G401 (cell line): ENCODE data around the gene GRIK4. TPM values are rescaled to one million over a fixed set of nuclear protein-coding genes. Genes with fewer than 3 reads are reported as not detected.

Experiments used
- DNase-seq: peaks from one replicate; pipeline ENCODE4 v3.0.0-alpha.2; 2015; ENCODE audit warnings: low spot score
- in situ Hi-C: cut with HindIII; loops from 2 replicates; pipeline ENCODE4 v1.10.0; 2016; ENCODE audit warnings: low sequenced_read_pairs, mixed read lengths
- total RNA-seq: library from RNA; depleted of rRNA; stranded (reverse); fragments of >200 nt; shearing (Covaris generic); gene quantifications from 2 replicates; pipeline ENCODE4 v1.2.3, GENCODE V29; 2014

The GRIK4 gene
- total RNA-seq, 1 experiment from 2014 or later = 0.51 TPM

DNA sequence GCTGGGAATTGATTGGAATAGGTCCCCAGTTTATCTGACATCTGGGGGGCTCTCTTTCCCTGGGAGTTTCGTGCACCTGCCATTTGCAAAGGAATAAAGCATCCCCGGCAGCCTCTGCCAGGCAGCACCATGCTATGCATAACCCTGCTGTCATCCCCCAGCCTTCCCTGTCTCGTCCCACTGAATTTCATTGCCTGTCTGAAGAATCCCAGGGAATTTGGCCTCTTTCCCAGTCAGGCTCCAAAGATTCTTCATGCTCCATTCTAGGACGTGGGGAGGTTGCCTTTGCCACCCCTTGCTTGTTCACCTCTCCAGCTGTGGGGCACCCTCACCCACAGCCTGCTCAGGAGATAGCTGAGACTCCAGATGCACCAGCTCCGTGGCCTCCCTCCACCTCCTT lies 317.3 kb downstream of the GRIK4 start:
- in situ Hi-C loops = no loop called here
- no peak for DNase-seq

DNA sequence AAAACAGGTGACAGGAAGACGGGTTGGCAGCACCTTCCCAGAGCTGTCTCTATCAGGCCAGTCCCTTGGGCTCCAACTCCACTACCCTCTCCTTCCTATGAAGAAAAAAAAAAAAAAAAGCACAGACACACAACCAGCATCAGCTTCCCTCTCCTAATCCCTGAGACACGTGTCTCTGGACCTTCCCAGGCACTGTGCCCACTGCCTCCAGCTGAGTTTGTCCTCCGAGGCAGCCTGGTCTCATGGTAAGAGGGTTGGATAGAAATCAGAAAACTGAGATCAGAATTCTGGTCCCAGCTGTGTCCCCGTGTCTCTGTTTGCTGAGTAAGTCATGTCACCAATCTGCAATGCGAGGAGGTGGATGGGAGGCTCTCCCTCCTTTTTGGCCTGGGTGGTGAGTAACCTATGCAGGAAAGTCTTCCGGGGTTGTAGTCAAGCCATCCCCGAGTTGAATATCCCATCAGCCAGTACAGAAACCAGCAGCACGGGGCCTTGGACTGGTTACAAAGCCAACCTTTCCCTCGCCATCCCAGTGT lies 318.6 kb downstream of the GRIK4 start:
- in situ Hi-C loops = no loop called here
- DNase-seq = no peak

DNA sequence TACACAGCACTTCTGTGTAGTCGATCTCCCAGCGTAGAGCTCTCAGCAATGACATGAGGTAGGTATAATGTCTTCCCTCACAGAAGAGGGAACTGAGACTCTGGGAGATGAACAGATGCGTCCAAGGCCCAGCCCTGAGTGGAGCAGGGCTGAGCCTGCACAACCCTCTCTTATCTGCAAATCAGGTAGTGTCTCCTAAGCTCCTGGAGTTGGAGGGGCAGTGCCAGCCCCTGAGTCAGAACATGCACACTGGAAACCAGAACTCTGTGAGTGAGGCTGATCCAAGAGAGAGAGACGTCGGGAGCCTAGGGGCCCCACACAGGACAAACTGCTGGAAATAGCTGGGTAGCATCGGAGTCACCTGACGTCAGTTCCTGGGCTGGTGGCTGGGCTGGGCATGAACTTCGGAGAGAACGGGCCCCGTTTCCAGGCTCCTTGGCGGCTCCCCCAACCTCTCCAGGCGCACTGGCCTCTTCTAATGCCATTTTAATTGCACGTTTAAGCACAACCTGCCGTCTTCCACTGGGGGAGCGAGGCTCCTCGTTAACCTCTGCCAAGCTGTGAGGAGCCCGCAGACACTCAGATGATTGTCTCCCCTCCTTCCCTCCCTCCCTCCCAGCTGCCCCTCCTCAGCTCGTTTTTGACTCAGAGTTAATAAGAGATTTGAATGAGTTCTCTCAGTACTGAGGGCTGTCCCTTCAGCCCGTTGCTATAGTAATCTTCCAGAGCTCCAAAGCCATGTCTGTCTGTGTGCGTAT lies 321.1 kb downstream of the GRIK4 start:
- DNase-seq = peak; percentile 8

DNA sequence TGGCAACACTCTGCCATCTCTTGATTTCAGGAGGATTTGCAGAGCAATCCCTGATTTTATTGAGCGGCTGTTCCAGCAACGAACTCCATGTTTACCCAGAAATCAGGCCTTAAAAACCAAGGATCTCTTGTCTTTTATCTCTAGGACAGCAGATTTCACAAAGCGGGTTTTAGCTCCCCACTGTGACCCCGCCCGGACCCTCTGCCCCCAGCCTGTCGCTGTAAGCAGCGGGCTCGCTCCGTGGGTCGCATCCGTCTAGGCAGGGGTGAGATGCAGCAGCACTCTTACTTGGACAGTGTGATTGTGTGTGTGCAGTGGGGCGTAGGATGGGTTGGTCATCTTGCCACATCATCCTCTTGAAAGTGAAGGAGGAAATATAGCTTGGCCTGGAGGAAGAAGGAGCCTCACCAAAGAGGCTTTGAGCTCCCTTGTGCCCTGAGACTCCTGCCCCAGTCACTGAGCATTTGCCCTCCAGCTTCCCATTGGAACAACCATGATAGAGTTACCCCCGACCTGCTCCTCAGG lies 323.2 kb downstream of the GRIK4 start:
- in situ Hi-C loops = no loop called here

More for the DNA sequence above, 321.1 kb downstream of the GRIK4 start:
- in situ Hi-C loops = no loop called here

DNA sequence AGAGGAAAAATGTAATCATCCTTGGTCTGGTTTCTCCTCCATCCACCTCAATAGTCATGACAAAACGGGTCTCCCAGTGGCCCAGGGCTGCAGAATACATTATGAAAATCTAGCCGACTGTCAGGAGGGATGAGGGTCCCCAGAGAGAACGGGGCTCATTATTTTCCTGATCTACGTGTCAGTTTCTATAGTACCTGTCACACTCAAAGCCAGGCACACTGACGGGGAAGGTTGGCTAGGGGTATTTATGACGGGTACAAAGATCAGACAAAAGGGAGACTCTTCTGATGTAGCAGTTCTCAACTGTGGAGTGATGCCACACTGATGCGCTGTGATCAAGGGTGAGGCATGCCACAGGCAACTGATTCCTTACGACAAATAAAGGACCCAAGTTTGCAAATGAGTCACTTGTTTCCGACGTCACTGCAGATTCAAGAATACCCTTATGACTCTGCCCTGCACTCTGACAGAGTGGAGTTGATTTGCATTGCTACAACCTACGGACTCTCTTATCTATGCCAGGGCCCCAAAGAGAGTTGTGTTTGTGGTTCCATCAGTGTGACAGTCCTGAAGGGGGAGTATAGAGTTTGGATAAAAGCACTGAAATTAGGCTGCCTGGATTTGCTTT lies 324.2 kb downstream of the GRIK4 start:
- in situ Hi-C loops = no loop called here
- DNase-seq = no peak

More for the DNA sequence above, 323.2 kb downstream of the GRIK4 start:
- DNase-seq = no peak

DNA sequence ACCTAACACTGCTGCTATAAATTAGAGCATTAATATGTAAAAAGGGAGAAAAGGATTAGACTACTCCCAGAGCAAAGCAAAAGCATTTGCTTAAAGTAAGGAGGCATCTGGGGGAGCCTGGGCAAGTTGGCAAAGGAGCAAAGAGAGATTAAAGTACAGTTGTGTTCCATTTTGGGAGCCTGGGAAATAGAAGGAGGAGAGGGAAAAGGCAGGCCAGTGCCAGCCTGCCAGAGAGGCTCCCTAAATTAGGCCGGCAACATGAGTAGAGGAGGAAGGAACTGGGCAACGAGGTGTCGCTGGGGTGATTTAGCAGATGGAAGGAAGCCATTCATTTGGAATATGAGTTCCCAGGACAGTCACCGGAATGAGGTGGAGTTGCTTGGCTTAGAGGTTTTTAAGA lies 326.1 kb downstream of the GRIK4 start:
- no peak for DNase-seq
- in situ Hi-C loops = no loop called here

DNA sequence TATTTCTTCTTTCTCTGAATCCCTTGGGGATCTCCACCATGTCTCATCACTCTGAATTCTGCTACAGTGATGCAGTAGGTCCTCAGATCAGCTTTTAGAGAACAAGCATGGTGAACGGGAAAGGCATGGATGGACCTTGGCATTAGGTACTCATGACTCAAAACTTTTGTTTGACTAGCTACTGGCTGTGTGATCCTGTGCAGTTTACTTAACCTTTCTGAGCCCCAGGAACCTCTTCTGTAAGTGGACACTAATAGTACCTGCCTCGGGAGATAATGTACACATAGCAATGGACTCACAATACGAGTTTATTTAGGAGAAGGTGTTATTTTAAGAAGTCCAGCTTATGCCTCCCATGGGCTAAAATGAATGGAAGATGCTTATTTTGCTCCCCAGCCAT lies 327.7 kb downstream of the GRIK4 start:
- in situ Hi-C loops = no loop called here
- DNase-seq = no peak

DNA sequence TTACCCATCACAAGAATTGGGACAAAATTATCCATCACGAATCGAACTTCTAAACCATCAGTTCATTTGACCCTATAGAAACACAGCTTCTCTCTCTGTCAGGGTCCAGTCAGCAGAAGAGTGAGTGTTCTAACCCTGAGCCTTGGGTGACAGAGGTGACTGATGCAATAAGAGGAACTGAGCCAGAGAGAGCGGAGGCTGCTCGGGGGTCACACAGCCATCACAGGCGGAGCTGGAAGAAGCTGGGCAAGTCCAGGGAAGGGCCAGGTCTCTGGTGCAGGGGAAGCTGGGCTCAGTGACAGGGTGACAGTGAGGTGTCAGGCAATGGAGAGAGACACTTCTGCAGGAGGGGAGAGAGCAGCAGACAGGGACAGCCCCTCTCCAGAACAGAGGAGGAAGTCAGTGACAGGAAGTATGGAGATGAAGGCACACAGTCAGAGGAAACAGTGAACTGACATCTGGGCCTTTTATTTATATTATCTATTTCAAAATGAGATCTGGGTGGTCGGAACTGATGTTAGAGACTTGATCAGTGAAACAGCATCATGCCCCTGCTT lies 328.4 kb downstream of the GRIK4 start:
- in situ Hi-C loops = no loop called here

DNA sequence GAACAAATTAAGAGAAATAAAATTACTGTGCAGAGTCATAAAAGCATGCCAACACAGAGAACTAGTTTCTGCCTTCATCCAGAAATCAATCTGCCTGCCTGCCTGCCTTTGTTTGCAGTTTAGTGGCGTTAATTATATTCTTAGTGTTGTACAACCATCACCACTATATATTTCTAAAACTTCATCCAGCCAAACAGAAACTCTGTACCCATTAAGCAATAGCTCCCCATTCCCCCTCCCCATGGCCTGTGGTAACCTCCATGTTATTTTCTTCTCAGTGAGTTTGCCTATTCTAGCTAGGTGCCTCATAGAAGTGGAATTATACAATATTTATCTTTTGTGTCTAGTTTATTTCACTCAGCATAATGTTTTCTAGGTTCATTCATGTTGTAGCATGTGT lies 329.1 kb downstream of the GRIK4 start:
- DNase-seq = no peak
- in situ Hi-C loops = no loop called here

More for the DNA sequence above, 328.4 kb downstream of the GRIK4 start:
- no peak for DNase-seq

DNA sequence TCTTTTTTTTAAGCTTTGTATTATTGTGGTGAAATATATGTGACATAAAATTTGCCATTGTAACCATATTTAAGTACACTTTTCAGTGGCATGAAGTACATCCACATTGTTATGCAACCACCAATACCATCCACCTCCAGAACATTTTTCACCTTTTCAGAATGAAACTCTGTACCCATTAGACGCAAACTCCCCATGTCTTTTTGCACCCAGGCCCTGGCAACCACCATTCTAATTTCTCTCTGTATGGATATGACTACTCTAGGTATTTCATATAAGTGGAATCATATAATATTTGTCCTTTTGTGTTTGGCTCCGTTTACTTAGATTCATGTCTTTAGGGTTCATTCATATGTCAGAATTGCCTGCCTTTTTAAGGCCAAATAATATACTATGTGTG lies 329.5 kb downstream of the GRIK4 start:
- in situ Hi-C loops = no loop called here

DNA sequence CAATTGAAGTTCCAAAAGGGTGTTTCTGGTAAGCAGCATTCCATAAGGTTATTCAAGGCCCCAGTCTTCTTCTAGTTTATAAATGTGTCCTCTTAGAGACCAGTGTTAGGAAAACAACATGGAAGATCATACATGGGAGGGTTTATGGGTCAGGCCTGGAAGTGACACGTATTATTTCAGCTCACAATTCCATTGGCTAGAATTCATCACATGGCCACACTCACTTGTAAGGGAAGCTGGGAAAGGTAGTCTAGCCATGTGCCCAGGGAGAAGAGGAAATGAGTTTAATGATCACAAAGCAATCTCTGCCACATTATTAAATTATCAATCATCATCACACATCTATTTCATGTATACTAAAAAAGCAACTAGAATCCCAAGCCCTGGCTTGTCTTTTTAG lies 330.6 kb downstream of the GRIK4 start:
- in situ Hi-C loops = no loop called here
- no peak for DNase-seq

More for the DNA sequence above, 329.5 kb downstream of the GRIK4 start:
- no peak for DNase-seq

DNA sequence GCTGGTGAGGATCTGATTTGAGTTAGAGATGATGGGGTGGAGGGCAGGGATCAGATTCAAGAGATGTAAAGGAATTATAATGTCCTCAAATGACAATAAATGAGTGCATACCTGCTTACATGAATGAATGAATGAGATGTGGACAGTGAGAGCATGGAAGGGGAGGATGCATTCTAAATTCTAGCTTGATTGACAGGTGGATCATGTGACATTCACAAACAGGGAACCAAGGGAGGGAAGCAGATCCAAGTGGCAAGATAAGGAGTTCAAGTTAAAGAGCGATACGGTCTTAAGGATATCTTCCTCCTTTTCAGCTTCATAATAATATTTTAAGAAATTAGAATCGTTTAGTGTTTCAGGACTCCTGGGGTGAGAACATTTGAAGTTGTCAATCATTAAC lies 341.9 kb downstream of the GRIK4 start:
- no peak for DNase-seq
- in situ Hi-C loops = no loop called here

DNA sequence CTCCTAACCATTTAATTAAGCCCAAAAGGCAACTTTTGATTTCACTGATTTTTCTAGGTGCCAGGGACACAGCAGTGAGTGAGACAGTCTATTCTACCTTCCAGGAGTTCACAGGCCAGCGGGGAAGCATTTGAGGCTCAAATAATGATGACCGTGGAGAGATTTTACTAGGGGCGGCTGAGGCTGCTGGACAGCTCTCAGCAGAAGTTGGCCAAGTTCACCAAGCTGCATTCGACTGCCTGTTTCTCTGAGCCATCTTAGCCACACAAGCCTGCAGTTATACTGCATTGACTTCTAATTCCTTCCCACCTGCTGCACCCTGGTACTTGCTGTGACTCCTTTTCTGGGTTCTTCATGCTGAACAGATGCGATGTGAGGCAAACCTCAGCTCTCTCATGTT lies 343.4 kb downstream of the GRIK4 start:
- in situ Hi-C loops = no loop called here
- DNase-seq = no peak

DNA sequence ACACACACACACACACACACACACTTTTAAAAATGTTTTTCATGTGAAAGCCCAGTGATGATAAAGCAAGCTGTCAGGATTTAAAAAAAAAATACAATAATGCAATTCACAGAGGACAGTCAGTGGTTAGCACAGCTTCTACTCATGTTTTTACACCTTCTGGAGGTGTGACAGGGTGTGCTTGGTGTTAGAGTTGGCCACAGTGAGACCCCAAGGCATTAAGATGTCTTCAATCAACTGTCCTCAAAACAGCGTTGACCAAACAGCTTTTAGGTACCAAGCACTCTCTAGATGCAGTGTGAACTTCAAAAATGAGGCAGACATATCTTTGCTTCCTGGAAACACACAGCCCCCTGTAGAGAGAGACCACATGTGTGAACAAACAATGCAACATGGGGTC lies 346.0 kb downstream of the GRIK4 start:
- in situ Hi-C loops = no loop called here
- DNase-seq = no peak

DNA sequence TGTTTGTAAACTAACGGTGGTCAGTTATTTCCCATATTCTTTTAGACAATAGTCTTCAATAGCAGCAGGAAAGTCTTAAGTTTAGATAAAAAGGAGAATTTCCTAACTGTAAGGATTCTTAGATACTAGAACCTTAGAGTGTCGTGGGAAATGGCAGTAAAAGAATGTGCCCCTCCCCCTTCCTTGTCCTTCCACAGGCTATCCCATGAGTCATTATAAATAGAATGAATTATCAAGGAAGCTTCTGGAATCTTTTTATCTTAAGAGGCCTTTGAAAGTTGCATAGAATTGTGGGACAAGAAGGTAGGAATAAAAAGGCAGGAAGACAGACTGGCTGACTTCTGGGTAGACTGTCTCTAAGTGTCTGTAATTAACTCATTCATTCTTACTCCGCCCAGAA lies 347.2 kb downstream of the GRIK4 start:
- no peak for DNase-seq
- in situ Hi-C loops = no loop called here

DNA sequence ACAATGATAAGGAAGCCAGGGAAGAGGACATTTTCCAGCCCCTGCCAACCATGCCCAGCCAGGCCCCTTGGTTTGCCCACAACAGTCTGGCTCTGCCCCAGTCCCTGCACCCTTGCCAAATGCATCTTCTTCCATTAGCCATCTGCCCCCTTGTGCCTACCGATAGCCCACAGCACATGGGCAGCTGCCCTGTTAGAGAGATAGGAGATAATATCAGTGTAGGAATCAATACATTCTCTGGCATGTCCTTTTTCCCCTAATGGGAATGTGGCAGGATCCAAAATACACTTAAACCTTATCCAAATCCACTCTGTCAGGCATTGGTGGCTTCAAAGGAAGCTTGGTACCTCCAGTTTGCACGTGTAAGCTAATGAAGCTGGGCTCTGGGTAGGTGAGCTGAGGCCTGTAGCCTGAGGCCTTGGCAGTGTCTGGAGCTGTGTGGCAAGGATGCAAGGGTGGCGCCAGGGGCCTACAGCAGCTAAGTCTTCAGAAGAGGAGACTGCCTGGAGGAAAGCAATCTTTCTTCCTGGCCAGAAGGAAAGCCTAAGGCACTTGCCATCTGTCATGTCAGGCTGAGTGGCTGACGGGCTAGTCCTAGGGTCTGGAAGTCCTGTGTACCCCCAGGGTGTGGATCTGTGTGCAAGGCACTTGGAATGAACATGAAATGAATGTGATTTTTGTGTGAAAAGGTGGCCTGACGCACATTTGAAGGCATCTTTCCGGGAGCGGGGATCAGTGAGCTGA lies 348.2 kb downstream of the GRIK4 start:
- no peak for DNase-seq
- in situ Hi-C loops = no loop called here

DNA sequence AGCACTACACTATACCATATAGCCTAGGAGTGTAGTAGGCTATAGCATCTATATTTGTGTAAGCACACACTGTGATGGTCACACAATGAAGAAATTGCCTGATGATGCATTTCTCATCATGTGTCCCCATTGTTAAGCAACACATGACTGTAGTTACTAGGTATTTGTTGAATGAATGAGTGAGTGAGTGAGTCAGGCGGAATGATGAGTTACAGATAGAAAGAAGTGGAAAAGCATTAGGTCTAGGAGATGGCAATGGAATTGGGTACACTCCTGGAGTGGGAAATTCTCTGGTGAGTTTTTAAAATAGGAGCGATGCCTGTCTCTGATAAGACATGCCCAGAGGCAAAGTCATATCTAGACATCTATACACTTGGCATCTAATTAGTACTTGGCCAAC lies 351.8 kb downstream of the GRIK4 start:
- in situ Hi-C loops = no loop called here
- no peak for DNase-seq

DNA sequence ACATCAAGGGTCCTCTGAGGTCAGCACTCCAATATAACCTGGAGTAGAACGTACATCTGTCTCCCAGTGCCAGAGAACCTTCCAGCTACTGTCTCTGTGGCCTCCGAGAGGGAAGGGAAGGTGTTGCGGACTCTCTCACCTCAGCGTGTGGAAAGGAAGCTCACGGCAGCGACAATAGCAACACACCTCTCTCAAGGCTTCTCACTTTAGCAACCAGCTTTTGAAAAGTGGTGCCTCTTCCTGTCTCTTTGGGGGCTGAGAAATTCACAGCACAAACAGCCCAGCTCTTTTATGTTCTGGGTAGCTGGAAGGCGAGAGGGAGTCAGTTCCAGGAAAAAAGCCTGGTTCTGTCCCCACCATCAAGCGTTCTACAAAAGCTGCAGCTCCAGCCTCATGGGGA lies 355.5 kb downstream of the GRIK4 start:
- in situ Hi-C loops = no loop called here
- DNase-seq = no peak

DNA sequence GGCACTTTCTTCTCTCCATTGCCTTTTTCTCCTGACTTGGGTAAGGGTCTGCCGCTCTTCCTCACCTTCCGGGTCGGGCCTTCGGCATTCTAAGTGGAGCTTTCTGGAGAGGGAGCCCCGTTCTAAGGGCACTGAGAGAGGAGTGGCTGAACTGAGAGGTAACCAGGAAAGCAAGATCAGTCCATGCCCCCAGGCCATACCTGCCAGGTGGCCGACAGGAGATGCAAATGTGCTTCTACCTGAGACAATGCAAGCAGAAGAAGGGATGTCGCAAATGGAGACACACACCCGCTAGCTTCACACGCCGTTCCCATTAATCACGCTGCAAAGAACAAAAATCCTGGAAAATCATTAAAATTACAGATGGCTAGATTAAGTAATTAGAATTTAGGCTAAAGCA lies 356.0 kb downstream of the GRIK4 start:
- DNase-seq = no peak
- in situ Hi-C loops = no loop called here

DNA sequence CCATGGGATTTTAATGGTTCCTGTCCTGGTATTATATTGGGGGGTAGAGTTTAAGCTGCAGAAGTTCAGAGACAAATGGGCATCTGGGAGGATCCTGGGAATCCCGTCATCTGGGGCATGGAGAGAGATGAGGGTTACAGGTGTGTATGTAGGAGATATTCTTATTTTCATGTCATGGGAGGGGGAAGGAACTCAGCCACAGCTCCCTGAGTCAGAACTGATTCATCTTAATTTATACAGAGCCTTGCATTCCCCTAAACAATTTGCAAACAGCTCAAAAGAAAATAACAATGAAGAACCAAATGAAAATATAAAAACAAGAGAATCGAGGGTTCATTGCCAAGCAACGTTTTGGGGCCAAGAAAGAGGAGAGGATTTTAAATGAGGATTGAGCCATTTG lies 356.4 kb downstream of the GRIK4 start:
- DNase-seq = no peak
- in situ Hi-C loops = no loop called here
